ENCODE data around the gene RAB14.

GRCh38 chr9:121141706-121142105, 60.0 kb downstream of the RAB14 start:
- TF ChIP-seq, protein P1, sequence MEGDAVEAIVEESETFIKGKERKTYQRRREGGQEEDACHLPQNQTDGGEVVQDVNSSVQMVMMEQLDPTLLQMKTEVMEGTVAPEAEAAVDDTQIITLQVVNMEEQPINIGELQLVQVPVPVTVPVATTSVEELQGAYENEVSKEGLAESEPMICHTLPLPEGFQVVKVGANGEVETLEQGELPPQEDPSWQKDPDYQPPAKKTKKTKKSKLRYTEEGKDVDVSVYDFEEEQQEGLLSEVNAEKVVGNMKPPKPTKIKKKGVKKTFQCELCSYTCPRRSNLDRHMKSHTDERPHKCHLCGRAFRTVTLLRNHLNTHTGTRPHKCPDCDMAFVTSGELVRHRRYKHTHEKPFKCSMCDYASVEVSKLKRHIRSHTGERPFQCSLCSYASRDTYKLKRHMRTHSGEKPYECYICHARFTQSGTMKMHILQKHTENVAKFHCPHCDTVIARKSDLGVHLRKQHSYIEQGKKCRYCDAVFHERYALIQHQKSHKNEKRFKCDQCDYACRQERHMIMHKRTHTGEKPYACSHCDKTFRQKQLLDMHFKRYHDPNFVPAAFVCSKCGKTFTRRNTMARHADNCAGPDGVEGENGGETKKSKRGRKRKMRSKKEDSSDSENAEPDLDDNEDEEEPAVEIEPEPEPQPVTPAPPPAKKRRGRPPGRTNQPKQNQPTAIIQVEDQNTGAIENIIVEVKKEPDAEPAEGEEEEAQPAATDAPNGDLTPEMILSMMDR (IDR thresholded peaks at IDR 0.05) = no peak
- TF ChIP-seq POLR2A (IDR thresholded peaks at IDR 0.05) = no peak

Measured in testis (tissue), 2 donors.